MM.1S (cell line): ENCODE measurements around the gene FOXP4.

ENCODE experiments used
- CTCF ChIP-seq: fragments of 300-600 bp; sonication (generic); IDR thresholded peaks from 2 replicates; pipeline ENCODE4 v1.5.1; 2016; ENCODE audit warnings: antibody characterized with exemption, low read length, mixed read lengths
- EZH2 ChIP-seq: fragments of 300-600 bp; sonication (generic); optimal IDR thresholded peaks from 2 replicates; pipeline ENCODE3; 2017; ENCODE audit warnings: low read depth, mild to moderate bottlenecking, antibody characterized with exemption, low read length, mixed read lengths
- EZH2phosphoT487 ChIP-seq: fragments of 300-600 bp; sonication (generic); IDR thresholded peaks from 2 replicates; pipeline ENCODE4 v1.6.1; 2018; ENCODE audit warnings: antibody characterized with exemption, low read length

DNA sequence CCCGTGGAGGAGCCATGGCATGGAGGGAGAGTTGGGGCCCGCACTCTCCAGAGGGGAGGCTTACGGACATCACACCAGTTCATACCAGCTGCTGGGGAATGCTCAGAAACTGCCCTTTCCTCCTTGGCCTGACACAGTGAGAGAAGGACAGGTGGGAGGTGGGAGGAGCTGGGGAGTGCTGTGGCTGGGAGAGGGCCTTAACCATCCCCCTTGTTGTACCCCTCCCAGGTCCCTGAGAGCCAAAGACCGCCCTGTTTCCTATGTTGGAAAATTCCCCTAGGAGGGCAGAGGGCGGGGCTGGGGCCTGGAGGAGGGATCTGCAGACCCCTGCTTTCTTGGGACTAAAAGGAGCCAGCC is 24.1 kb downstream of the FOXP4 start:
- TF ChIP-seq CTCF (no peak), EZH2 (no peak), EZH2phosphoT487 (no peak)
